ENCODE data around the gene KRTAP9-6.
A peak's percentile ranks its signal among the peaks of the same experiment; 100 is the strongest.
"Not testable (repeated sequence)": the region's sequence is repeated elsewhere in the genome, so short reads cannot be mapped to it uniquely, and the experiment has no call there.

The KRTAP9-6 gene

GRCh38 chr17:41271858-41272257, 6.7 kb downstream of the KRTAP9-6 start:
- no peak for DNase-seq

DNA sequence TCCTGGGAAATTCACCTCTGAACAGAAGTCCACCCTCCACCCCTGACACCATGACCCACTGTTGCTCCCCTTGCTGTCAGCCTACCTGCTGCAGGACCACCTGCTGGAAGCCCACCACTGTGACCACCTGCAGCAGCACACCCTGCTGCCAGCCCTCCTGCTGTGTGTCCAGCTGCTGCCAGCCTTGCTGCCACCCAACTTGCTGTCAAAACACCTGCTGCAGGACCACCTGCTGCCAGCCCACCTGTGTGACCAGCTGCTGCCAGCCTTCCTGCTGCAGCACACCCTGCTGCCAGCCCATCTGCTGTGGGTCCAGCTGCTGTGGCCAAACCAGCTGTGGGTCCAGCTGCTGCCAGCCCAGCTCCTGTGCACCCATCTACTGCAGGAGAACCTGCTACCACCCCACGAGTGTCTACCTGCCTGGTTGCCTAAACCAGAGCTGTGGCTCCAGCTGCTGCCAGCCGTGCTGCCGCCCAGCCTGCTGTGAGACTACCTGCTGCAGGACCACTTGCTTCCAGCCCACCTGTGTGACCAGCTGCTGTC, 10.5 kb downstream of the KRTAP9-6 start, which contains the start of gene KRTAP9-7:
TSS of gene KRTAP9-7 (plus strand) at position 51 of the 543 bp plus-strand sequence. CDS start at position 51, 0 bp downstream.
- not testable (repeated sequence) for DNase-seq

GRCh38 chr17:41278176-41278955, 13.2 kb downstream of the KRTAP9-6 start:
- no peak for DNase-seq

DNA sequence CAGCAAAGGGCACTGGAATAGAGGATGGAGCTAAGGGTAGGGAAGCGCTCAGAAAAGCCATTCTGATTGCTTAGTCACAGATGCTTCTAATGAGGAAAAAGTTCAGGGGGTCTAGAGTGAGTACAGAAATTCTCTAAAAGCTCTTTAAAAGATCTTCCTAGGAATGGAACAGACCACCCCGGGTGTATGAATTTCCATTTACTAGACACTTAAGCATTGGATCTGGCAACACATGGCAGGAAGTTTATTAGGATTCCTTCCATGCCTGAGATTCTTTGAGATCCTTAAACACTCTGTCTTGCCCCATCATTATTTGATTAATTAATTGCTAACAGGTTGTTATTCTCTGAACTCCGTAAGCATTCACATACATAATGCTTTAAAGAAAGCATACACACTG, 18.9 kb downstream of the KRTAP9-6 start:
- DNase-seq, result no peak

- no peak for DNase-seq
Observed at GRCh38 chr17:41284546-41284945, 19.4 kb downstream of the KRTAP9-6 start.

DNA sequence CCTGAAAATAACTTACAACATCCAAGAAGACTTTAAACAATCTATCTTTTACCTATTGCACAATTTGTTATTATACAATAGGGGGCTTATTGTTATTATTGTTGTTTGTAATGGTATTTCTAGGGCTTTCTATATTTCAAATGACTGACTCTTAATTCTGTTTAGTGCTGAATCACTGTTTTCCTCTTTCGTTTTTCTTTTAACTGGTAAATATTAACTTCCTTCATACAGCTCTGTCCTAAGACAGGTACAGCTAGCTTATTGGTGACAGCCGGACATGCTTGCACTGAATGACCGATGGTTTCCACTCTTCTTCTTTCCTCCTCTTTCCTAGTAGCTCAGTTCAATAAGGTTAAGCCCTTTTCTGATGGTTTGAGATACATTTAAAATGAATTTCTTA, 21.9 kb downstream of the KRTAP9-6 start:
- no peak for DNase-seq

DNA sequence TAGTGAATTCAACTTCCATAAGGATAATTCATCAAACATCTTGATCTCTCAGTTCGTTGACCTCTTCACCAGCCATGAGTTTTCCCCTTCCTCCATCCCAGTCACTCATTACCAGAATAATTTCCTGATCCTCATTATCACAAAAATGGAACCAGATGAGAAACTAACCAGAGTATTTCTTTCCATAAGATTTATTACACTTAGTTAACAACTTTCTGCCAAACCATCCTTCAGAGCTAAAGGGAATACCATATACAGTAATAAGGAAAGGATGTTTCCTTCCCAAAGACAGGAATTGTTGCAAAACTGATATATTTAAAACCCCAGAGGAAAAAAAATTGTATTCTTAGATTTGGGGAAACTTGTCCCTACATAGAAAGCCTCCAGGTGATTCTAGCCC, 28.8 kb downstream of the KRTAP9-6 start:
- no peak for DNase-seq

GRCh38 chr17:41296846-41297245, 31.7 kb downstream of the KRTAP9-6 start:
- no peak for DNase-seq

- DNase-seq, result no peak
Observed at GRCh38 chr17:41298458-41299135, 33.4 kb downstream of the KRTAP9-6 start.

- no peak for DNase-seq
Observed at GRCh38 chr17:41301204-41301790, 36.1 kb downstream of the KRTAP9-6 start.

DNA sequence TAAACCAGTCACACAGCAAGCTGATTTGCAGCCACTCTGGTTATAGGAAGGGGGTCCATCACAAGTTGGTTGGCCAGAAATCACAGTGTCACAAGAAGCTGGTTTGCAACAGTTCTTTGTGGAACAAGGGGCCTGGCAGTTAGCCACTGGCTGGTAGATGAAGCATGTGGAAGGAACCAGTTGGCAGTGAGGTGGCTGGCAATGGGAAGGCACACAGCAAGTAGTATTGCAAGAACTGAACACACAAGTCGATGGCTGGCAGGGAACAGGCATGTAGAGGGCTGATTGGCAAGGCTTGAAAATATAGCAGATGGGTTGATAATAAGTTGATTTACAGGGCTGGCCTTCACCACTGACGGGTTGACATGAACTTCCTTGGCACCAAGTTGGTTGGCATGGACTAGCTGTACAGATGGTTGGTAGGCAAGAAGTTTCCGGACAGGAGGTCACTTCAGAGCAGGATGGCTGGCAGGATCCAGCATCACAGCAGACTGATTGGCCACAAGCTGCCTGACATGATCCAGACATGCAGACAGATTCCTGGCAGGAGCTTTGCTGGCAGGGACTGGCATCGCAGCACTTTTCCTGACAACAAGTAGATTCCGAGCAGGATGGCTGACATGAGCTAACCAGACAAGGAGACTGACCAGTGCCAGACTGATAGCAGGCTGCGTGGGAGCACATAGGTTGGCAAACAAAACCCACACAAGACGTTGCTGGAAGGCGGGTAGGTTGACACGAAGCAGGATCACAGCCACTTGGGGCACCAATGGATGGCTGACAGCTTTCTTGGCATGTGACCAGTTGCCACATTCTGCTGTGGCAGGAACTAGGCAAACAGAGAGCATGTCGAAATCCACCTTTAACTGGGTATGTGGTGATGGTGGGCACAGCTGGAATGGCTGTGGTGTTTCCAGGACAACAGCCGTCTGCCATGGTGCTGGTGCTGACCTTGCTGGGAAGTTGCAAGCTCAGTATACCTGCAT, 37.0 kb downstream of the KRTAP9-6 start, which contains the start of gene KRTAP29-1:
TSS of gene KRTAP29-1 (minus strand) at position 936 of the 986 bp plus-strand sequence. CDS start at position 936, 0 bp downstream.
- no peak for DNase-seq

- DNase-seq, result no peak
Observed at GRCh38 chr17:41302981-41303380, 37.8 kb downstream of the KRTAP9-6 start.

DNA sequence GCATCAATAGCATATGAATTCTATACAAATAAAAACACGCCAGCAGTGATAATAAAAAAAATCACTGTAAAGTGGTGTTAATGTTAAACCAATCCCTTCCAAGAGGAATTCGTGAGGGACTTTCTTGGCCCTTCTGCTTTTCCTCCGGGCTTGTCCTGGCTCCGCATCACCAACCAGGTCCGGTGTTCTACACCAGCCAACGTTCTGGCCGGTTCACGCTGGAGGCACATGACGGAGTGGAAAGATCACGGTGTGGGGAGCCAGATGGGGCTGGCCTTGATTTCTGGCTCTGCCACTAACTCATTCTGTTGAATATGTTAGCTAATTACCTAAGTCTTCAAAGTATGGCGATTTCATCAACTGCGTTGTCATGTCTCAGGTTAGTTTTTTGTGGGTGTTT, 38.9 kb downstream of the KRTAP9-6 start:
- DNase-seq, result no peak

GRCh38 chr17:41307647-41308046, 42.5 kb downstream of the KRTAP9-6 start:
- DNase-seq, result no peak

DNA sequence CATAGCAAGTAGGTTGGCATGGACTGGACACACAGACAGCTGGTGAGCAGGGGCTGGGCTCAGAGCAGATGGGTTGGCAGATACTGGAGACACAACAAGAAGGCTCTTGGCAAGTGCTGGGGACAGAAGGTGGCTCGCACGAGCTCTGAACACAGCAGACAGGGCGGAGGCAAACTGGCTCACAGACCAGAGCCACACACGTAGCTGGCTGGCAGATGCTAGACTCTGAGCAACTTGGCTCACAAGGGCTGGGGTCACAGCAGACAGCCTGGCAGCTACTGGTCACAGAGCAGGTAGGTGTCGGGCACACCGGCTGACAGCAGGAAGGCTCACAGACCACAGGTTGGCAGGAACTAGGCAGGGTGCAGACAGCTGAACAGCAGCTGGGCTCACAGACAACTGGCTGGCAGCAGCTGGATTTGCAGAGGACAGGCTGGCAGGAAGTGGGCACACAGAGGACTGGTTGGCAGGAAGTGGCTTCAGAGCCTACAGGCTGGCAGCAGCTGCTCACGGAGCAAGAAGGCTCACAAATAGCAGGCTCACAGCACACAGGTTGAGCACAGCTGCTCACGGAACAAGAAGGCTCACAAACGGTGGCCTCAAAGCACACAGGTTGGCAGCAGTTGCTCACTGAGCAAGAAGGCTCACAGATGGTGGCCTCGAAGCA, 43.2 kb downstream of the KRTAP9-6 start:
- DNase-seq, result peak; percentile 49

DNA sequence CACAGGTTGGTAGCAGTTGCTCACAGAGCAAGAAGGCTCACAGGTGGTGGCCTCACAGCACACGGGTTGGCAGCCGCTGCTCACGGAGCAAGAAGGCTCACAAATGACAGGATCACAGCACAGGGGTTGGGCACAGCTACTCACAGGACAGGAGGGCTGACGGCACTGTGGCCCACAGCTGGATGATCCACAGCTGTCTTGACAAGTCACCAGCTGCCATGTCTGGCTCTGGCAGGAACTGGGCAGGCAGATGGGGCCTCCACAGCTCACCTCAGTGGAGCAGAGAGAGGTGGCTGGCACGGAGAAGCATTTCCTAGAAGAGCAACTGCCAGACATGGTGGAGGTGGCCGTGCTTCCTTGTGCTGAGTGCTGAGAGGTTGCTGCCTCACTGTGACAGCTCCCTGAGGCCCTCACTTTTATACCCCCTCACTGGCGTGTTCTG, 43.8 kb downstream of the KRTAP9-6 start, which contains the start of gene KRTAP16-1:
TSS of gene KRTAP16-1 (minus strand) at position 392 of the 442 bp plus-strand sequence. CDS start at position 336, 56 bp downstream.
- DNase-seq, result no peak

- DNase-seq, result no peak
Observed at GRCh38 chr17:41311111-41311510, 45.9 kb downstream of the KRTAP9-6 start.

GRCh38 chr17:41315204-41315794, 50.1 kb downstream of the KRTAP9-6 start, which contains the start of gene KRTAP17-1:
TSS of gene KRTAP17-1 (minus strand) at chr17:41315710. CDS start at chr17:41315650, 60 bp downstream.
- DNase-seq, result no peak

All from effector CD8-positive, alpha-beta T cell (primary cell).